Measurements from ENCODE around the gene CA10. TPM values are rescaled to one million over a fixed set of nuclear protein-coding genes. Genes with fewer than 3 reads are reported as not detected.

CA10 gene
- total RNA-seq = 0.34 TPM in 1 of 2 replicates, not detected in the other

DNA sequence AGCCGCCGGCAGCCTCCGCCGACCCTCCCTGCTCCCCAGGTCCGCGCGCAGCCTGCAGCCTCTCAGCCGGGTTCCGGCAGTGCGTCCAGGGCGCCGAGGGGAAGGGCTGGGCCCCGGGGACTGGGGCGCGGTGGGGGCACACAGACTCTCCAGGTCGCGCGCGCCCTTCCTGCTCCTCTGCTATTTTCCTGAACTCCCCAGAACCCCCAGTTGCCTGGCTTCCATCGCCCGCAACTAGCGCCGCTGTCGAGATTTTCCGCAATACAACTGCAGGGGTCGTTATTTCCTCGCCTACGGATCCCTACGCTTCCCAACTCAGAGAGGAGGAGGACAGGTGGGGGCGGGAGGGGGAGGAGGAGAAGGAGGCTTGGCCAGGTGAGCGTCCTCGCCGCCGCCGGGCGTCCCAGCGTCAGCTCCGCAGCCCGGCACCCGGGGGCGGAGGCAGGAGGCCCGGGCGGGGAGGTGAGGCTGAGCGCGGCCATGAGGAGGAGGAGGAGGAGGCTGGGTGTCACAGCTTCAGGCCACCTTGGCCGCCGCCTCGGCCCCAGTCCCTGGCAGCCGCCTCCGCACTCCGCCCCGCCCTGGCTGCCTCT is at the start of gene CA10:
CA10 (minus strand) TSS at position 265 of the 593 bp plus-strand sequence.

Data from nasal cavity respiratory epithelium epithelial cell of viscerocranial mucosa (primary cell).